ENCODE measurements around the gene KIF26A.

KIF26A gene

DNA sequence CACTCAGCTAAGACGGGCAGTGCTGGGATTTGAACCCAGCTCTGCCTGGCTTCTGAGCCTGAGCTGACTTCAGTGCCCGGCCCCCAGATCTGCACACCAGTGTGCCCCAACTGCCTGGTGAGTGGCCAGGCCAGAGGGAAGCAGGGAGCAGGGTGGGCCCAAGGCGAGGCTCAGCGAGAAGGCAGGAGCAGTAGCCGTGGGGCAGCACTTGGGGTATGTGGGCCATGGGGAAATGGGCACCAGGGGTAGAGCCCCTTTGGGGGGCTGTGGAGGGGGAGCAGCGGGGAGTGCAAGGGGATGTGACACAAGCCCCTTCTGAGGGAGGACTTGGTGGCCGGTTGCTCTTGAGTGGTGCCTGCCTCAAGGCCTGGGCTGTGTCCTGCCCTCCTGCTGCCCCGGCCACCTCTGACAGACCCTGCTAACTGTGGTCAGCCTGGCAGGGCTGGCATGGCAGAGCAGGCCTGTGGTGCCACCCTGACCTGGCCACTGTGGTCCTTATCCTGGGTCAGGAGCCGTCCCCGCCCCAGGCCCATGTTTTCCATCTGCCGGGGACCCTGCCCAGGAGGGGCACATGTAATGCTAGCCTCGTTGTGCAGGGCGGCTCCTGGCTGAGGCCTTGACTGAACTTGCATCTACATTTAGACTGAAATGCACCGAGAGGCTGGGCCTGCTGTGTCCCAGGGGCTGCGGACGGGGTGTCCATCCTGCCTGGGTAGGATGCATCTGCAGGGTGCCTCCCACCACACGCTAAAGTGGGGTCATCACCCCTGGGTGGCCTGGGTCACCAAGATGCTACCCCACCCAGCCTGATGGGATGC lies 90.5 kb downstream of the KIF26A start:
- in situ Hi-C loops (cut with HindIII; ENCODE audit: low sequenced_read_pairs), result no loop called here

DNA sequence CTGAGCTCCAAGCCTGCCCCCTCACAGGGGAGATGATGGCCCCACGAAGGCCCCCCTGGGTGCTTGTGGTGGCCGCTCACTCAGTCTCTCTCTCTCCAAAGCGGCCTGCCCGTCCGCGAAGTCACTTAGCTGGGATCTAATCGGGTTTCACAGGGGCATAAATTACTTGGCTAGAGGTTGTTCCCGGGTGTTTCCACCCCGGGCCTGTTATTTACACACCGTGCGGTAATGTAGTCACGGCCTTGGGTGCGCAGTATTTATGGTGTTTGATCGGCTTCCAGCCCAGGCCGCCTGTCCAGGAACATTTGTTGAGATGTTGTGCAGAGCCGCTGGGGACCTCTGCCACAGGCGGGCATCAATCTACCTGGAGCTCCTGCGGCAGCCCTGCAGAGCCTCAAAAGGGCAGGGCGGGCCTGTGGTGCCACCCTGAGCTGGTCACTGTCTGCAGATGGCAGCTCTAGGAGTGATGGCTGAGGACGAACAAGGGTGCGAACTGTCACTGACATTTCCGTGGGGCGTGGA lies 91.2 kb downstream of the KIF26A start:
- in situ Hi-C loops (cut with HindIII; ENCODE audit: low sequenced_read_pairs), result loop anchor here (10.0 kb wide), 1 partner anchor 255 kb away; no protein-coding TSS in a partner anchor

DNA sequence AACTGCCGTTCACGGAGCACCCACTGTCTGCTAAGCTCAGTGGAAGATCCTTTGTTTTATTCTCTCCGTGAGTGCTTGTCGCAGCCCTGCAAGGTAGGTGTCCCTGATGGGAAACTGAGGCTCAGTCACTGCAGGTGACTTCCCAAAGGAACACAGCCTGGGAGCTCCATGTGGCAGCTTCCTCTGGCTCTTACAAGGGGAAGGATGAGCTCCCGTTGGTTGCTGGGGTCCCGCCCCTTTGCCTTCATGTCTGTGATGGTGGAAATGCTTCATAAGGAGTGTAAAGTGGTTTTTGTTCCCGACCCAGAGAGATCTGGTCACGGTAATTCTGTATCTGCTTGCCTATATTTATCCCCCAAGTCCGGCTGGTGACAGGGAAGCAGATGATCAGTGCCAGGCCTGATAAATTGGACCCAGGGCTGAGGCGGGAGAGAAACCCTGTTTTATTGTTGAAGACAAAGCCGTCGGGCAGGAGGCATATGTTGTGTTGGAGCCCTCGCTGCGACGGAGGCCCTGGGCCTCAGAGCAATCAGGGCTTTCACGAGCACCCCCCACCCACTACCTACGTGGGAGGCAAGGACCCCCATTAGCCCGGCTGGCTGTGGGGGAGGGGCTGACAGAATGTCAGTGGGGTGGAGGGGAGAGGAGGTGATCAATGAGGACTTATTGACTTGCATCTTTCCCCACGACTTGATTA lies 91.9 kb downstream of the KIF26A start:
- in situ Hi-C loops (cut with HindIII; ENCODE audit: low sequenced_read_pairs), result loop anchor here (10.0 kb wide), 1 partner anchor 255 kb away; no protein-coding TSS in a partner anchor
